ENCODE results near the gene ADAMTSL5.

GRCh38 chr19:1481224-1481892 is 31.5 kb downstream of the ADAMTSL5 start:
- TF ChIP-seq CTCF (conservative IDR thresholded peaks at IDR 0.05; ENCODE audit: low read length) (no peak), EZH2phosphoT487 (IDR thresholded peaks at IDR 0.05; ENCODE audit: borderline replicate concordance) (no peak)
